ENCODE results near the gene PPP6R2. TPM values are rescaled to one million over a fixed set of nuclear protein-coding genes. Genes with fewer than 3 reads are reported as not detected.

The PPP6R2 gene
- total and polyA plus RNA-seq, 2 donors (not counting 1 experiment from before 2014, with no cell fraction given): 19.7 to 44.4 TPM

DNA sequence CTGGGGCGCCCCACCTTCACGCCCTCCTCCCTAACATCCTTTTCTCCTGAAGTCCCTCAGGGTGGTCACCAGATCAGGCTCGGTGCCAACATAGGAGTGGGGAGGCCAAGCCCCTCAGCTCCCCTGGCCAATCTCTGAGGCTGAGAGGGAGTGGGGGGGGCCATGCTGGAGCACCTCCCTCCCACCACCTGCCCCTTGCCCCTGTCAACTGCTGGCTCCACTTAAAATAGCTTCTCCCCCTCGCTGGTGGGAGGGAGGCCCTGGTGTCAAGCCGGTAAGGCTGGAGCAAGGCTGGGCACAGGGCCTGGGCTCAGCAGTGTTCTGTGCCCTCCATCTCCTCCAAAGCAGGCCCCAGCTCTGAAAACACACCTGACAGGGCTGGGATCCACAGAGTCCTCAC lies 40.6 kb upstream of the PPP6R2 start:
- Histone ChIP-seq H3K36me3 (ENCODE audit: control insufficient read depth, insufficient read depth, low read length) (peaks cover 13% of the 10 kb centered on the region), H3K79me2 (ENCODE audit: control insufficient read depth, insufficient read depth, low read length) (peaks cover 88% of the 10 kb centered on the region), H3K9me3 (ENCODE audit: control insufficient read depth, insufficient read depth, low read depth, low read length) (no peaks in the 10 kb centered on the region), H3K27ac (ENCODE audit: insufficient read depth, low read length) (peak overlapping the region; percentile 56), H3K4me2 (ENCODE audit: extremely low read depth, insufficient read depth, low read length) (peak overlapping the region; percentile 44), H2AFZ (ENCODE audit: low read length) (no peak overlapping the region), H3K4me1 (ENCODE audit: control insufficient read depth, extremely low read depth, insufficient read depth, low read length) (peaks cover 49% of the 10 kb centered on the region), H3K27me3 (ENCODE audit: control insufficient read depth, insufficient read depth, low read length) (no peaks in the 10 kb centered on the region), H4K20me1 (ENCODE audit: control insufficient read depth, extremely low read depth, insufficient read depth, low read length) (peaks cover 2% of the 10 kb centered on the region), H3K9ac (ENCODE audit: insufficient read depth, low read length) (no peak overlapping the region), H3K4me3 (replicated peaks in 1 of 4; ENCODE audit: control extremely low read depth in 1 of 4, insufficient read depth in 1 of 4, low read depth in 3 of 4, low read length in 4 of 4) (peak overlapping the region in 1 of 4 experiments; percentile 25)
- no peak for TF ChIP-seq EZH2 (IDR thresholded peaks at IDR 0.05; ENCODE audit: low read length, missing control alignments)
- TF ChIP-seq, protein P1, sequence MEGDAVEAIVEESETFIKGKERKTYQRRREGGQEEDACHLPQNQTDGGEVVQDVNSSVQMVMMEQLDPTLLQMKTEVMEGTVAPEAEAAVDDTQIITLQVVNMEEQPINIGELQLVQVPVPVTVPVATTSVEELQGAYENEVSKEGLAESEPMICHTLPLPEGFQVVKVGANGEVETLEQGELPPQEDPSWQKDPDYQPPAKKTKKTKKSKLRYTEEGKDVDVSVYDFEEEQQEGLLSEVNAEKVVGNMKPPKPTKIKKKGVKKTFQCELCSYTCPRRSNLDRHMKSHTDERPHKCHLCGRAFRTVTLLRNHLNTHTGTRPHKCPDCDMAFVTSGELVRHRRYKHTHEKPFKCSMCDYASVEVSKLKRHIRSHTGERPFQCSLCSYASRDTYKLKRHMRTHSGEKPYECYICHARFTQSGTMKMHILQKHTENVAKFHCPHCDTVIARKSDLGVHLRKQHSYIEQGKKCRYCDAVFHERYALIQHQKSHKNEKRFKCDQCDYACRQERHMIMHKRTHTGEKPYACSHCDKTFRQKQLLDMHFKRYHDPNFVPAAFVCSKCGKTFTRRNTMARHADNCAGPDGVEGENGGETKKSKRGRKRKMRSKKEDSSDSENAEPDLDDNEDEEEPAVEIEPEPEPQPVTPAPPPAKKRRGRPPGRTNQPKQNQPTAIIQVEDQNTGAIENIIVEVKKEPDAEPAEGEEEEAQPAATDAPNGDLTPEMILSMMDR (conservative IDR thresholded peaks at IDR 0.05 in 1 of 2, IDR thresholded peaks at IDR 0.05 in 1 of 2; ENCODE audit: low read depth in 1 of 2, low read length in 2 of 2): no peak
- DNase-seq (ENCODE audit: low read depth in 2 of 2): no peak

DNA sequence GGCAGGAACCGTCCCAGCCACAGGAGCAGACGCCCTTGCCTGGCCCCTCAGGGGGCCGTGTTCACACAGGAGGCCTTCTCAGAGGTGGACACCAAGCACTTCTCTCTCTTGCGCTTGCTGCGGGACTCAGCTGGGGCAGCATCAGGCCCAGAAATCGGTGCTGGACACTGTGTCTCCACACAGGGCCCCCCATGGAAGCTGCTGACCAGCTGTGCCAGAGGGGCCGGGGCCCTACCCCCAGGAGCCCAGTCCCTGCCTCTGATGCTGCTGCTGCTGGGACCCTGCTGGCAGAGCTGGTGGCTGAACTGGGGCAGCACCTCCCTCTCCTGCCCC lies 39.6 kb upstream of the PPP6R2 start:
- H3K4me2 ChIP-seq (ENCODE audit: extremely low read depth, insufficient read depth, low read length): no peak overlapping the region
- H2AFZ ChIP-seq (ENCODE audit: low read length): no peak overlapping the region
- peaks cover 13% of the 10 kb centered on the region for H3K36me3 ChIP-seq (ENCODE audit: control insufficient read depth, insufficient read depth, low read length)
- H3K4me3 ChIP-seq (replicated peaks in 1 of 4; ENCODE audit: control extremely low read depth in 1 of 4, insufficient read depth in 1 of 4, low read depth in 3 of 4, low read length in 4 of 4): peak overlapping the region in 1 of 4 experiments; percentile 40
- peaks cover 2% of the 10 kb centered on the region for H4K20me1 ChIP-seq (ENCODE audit: control insufficient read depth, extremely low read depth, insufficient read depth, low read length)
- H3K9me3 ChIP-seq (ENCODE audit: control insufficient read depth, insufficient read depth, low read depth, low read length): no peaks in the 10 kb centered on the region
- TF ChIP-seq, protein P1 (conservative IDR thresholded peaks at IDR 0.05 in 1 of 2, IDR thresholded peaks at IDR 0.05 in 1 of 2; ENCODE audit: low read depth in 1 of 2, low read length in 2 of 2): no peak
- TF ChIP-seq EZH2 (IDR thresholded peaks at IDR 0.05; ENCODE audit: low read length, missing control alignments): no peak
- peaks cover 53% of the 10 kb centered on the region for H3K4me1 ChIP-seq (ENCODE audit: control insufficient read depth, extremely low read depth, insufficient read depth, low read length)
- no peak overlapping the region for H3K9ac ChIP-seq (ENCODE audit: insufficient read depth, low read length)
- H3K79me2 ChIP-seq (ENCODE audit: control insufficient read depth, insufficient read depth, low read length): peaks cover 79% of the 10 kb centered on the region
- DNase-seq (ENCODE audit: low read depth in 2 of 2): no peak
- H3K27ac ChIP-seq (ENCODE audit: insufficient read depth, low read length): peak overlapping the region; percentile 27
- no peaks in the 10 kb centered on the region for H3K27me3 ChIP-seq (ENCODE audit: control insufficient read depth, insufficient read depth, low read length)

DNA sequence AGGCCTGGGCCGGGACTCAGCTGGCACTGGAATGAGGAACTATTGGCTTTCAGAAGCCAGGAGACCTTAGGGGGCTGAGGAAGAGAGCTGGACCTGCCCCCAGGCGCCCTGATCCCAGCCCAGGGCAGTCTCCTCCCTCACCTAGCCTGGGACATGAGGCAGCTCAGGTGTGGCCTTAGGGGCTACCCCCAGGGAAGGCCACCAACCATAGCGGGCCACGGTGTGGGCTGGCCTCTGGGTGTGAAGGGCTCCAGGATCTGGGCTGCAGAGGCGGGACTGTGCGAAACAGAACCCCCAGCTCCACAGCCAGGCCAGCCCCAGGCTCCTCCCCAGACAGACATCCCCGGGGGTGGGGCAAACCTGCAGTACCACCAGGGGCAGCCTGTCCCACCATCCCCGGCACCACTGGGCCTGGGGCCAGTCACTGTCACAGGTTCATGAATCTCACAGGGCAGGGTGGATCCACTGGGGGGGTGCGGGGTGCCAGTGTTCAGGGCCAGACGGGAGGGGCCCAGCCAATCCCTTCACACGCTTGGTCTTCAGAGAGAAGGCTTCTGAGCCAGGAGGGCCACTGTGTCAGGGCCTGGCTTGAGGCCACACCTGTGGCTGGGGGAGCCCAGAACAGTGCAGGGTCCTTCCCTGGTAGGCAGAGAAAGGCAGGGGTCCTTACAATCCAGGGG lies 39.1 kb upstream of the PPP6R2 start:
- Histone ChIP-seq H3K4me2 (ENCODE audit: extremely low read depth, insufficient read depth, low read length) (peak overlapping the region; percentile 69), H3K4me1 (ENCODE audit: control insufficient read depth, extremely low read depth, insufficient read depth, low read length) (peaks cover 55% of the 10 kb centered on the region), H3K36me3 (ENCODE audit: control insufficient read depth, insufficient read depth, low read length) (peaks cover 13% of the 10 kb centered on the region), H3K27ac (ENCODE audit: insufficient read depth, low read length) (no peak overlapping the region), H3K4me3 (replicated peaks in 1 of 4; ENCODE audit: control extremely low read depth in 1 of 4, insufficient read depth in 1 of 4, low read depth in 3 of 4, low read length in 4 of 4) (peak overlapping the region in 1 of 4 experiments; percentile 40), H2AFZ (ENCODE audit: low read length) (no peak overlapping the region), H4K20me1 (ENCODE audit: control insufficient read depth, extremely low read depth, insufficient read depth, low read length) (no peaks in the 10 kb centered on the region), H3K9me3 (ENCODE audit: control insufficient read depth, insufficient read depth, low read depth, low read length) (no peaks in the 10 kb centered on the region), H3K27me3 (ENCODE audit: control insufficient read depth, insufficient read depth, low read length) (no peaks in the 10 kb centered on the region), H3K9ac (ENCODE audit: insufficient read depth, low read length) (peak overlapping the region; percentile 26), H3K79me2 (ENCODE audit: control insufficient read depth, insufficient read depth, low read length) (peaks cover 74% of the 10 kb centered on the region)
- DNase-seq (ENCODE audit: low read depth in 2 of 2): no peak
- TF ChIP-seq EZH2 (IDR thresholded peaks at IDR 0.05; ENCODE audit: low read length, missing control alignments): no peak
- TF ChIP-seq, protein P1 (conservative IDR thresholded peaks at IDR 0.05 in 1 of 2, IDR thresholded peaks at IDR 0.05 in 1 of 2; ENCODE audit: low read depth in 1 of 2, low read length in 2 of 2): no peak
